ENCODE results near the gene XBP1. TPM values are rescaled to one million over a fixed set of nuclear protein-coding genes. Genes with fewer than 3 reads are reported as not detected.
"Not testable (repeated sequence)": the region's sequence is repeated elsewhere in the genome, so short reads cannot be mapped to it uniquely, and the experiment has no call there.

XBP1 gene
- total RNA-seq, 1 donor from 2014 or later = 127 TPM

DNA sequence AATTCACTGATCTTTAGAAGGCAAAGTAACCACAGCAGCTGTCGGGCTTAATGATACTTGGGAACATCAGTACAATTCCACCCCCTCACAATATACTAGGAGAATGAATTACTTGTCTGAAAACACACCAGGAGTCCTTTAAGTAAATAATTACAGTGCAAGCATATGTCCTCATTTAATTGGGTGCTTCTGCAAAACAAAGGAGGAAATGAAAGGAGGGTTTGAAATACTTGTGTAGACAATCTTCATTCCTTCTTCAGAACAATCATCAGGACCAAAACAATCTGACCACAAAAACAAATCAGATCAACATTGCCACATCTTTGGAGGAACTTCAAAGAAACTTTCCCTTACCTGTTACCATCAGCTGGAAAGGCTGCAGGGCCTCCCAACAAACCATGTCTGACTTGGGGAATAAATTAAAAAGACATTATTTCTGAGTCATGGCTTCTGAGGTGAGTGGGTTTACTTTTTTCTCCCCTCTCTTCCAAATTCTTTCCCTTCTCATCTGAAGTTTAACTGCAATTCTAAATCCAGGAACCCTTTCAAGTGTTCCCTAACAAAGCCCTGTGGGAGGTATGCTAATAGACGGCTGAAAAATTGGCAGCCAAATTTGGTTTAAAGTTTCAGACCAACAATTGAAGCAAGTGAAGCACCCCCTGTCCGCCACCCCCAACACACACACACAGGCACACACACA is 40.4 kb downstream of the XBP1 start:
- H3K36me3 Mint-ChIP-seq = peaks cover 4% of the 10 kb centered on the region
- H3K4me1 Mint-ChIP-seq (ENCODE audit: unreplicated experiment) = peaks cover 11% of the 10 kb centered on the region
- no peaks in the 10 kb centered on the region for H3K9me3 Mint-ChIP-seq
- TF ChIP-seq, protein P1, sequence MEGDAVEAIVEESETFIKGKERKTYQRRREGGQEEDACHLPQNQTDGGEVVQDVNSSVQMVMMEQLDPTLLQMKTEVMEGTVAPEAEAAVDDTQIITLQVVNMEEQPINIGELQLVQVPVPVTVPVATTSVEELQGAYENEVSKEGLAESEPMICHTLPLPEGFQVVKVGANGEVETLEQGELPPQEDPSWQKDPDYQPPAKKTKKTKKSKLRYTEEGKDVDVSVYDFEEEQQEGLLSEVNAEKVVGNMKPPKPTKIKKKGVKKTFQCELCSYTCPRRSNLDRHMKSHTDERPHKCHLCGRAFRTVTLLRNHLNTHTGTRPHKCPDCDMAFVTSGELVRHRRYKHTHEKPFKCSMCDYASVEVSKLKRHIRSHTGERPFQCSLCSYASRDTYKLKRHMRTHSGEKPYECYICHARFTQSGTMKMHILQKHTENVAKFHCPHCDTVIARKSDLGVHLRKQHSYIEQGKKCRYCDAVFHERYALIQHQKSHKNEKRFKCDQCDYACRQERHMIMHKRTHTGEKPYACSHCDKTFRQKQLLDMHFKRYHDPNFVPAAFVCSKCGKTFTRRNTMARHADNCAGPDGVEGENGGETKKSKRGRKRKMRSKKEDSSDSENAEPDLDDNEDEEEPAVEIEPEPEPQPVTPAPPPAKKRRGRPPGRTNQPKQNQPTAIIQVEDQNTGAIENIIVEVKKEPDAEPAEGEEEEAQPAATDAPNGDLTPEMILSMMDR (conservative IDR thresholded peaks at IDR 0.05) = no peak
- H3K27me3 Mint-ChIP-seq = no peaks in the 10 kb centered on the region
- no peak overlapping the region for H3K27ac Mint-ChIP-seq
- DNase-seq (ENCODE audit: extremely low spot score, unreplicated experiment) = no peak
- H3K4me3 Mint-ChIP-seq = no peak overlapping the region

DNA sequence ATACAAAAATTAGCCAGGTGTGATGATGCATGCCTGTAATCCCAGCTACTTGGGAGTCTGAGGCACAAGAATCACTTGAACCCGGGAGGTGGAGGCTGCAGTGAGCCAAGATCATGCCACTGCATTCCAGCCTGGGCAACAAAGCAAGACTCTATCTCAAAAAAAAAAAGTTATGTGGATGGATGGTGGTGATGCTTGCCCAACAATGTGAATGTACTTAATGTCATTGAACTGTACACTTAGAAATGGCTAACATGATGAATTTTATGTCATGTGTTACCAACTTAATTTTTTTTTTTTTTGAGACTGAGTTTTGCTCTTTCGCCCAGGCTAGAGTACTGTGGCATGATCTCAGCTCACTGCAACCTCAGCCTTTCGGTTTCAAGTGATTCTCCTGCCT is 45.9 kb downstream of the XBP1 start:
- H3K36me3 Mint-ChIP-seq = peaks cover 15% of the 10 kb centered on the region
- H3K4me1 Mint-ChIP-seq (ENCODE audit: unreplicated experiment); H3K9me3 Mint-ChIP-seq; H3K4me3 Mint-ChIP-seq; H3K27ac Mint-ChIP-seq; H3K27me3 Mint-ChIP-seq; DNase-seq (ENCODE audit: extremely low spot score, unreplicated experiment): not testable (repeated sequence)

DNA sequence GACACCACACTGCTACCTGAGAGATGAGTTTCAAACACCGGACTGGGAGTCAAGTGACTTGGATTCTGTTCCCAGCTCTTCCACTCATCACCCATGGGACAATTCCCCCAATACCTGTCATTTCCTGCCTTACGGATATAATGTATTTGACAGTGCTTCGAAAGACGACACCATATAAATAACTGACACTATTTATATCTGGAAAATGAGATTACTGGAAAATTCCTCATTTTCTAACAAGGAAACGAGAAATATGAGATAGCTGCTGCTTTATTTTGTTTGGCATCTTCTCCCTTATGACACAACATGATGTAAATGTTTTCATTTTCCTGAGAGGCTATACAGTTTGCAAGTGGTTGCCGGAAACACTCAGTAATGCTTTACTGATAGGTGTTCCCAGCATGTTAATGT is 49.9 kb downstream of the XBP1 start:
- no peaks in the 10 kb centered on the region for H3K27me3 Mint-ChIP-seq
- TF ChIP-seq, protein P1 (conservative IDR thresholded peaks at IDR 0.05) = no peak
- H3K27ac Mint-ChIP-seq = no peak overlapping the region
- no peak overlapping the region for H3K4me3 Mint-ChIP-seq
- H3K4me1 Mint-ChIP-seq (ENCODE audit: unreplicated experiment) = no peaks in the 10 kb centered on the region
- H3K36me3 Mint-ChIP-seq = peaks cover 25% of the 10 kb centered on the region
- DNase-seq (ENCODE audit: extremely low spot score, unreplicated experiment) = no peak
- H3K9me3 Mint-ChIP-seq = no peaks in the 10 kb centered on the region

Other genes with a start within 250 kb of the XBP1 start
- 19.2 and 59.2 TPM in 2 replicates for gene TTC28, start 120.7 kb downstream of the XBP1 start, total RNA-seq (ENCODE audit: low replicate concordance)
- 18.8 and 34.1 TPM in 2 replicates for gene CHEK2, start 58.7 kb downstream of the XBP1 start, total RNA-seq (ENCODE audit: low replicate concordance)
- 11.4 and 13.5 TPM in 2 replicates for gene HSCB, start 58.5 kb downstream of the XBP1 start, total RNA-seq (ENCODE audit: low replicate concordance)
- gene CCDC117, start 27.9 kb downstream of the XBP1 start, total RNA-seq (ENCODE audit: low replicate concordance) = 29.0 and 40.8 TPM in 2 replicates
- gene ZNRF3, start 83.0 kb upstream of the XBP1 start, total RNA-seq (ENCODE audit: low replicate concordance) = 17.9 and 23.1 TPM in 2 replicates

All from type B pancreatic cell (in vitro differentiated cells).